ENCODE results near the gene CELF6.

DNA sequence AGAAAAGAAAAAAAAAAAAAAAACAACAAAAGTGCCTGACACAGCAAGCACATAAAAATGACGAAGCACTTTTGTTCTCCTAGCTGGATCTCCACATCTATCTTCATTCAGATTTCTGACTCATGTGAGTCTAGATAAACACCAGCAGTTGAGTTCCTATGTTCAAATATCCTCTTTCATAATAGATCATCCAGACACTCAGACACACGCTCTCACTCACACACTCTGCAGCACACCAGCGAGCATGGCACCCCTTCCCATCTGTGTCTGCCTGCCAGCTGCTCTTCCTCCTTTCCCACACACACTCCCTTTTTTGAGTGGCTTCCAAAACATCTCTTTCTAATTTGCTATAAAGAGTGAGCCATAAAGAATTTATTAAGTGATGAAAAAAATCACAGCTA lies 19.8 kb upstream of the CELF6 start:
- TF ChIP-seq, protein P1, sequence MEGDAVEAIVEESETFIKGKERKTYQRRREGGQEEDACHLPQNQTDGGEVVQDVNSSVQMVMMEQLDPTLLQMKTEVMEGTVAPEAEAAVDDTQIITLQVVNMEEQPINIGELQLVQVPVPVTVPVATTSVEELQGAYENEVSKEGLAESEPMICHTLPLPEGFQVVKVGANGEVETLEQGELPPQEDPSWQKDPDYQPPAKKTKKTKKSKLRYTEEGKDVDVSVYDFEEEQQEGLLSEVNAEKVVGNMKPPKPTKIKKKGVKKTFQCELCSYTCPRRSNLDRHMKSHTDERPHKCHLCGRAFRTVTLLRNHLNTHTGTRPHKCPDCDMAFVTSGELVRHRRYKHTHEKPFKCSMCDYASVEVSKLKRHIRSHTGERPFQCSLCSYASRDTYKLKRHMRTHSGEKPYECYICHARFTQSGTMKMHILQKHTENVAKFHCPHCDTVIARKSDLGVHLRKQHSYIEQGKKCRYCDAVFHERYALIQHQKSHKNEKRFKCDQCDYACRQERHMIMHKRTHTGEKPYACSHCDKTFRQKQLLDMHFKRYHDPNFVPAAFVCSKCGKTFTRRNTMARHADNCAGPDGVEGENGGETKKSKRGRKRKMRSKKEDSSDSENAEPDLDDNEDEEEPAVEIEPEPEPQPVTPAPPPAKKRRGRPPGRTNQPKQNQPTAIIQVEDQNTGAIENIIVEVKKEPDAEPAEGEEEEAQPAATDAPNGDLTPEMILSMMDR (IDR thresholded peaks at IDR 0.05 in 4 of 5, conservative IDR thresholded peaks at IDR 0.05 in 1 of 5) = no peak
- TF ChIP-seq POLR2A (IDR thresholded peaks at IDR 0.05) = no peak

All from gastrocnemius medialis (tissue), 4 donors.